ENCODE results near the gene DCAF8L2. TPM values are rescaled to one million over a fixed set of nuclear protein-coding genes. Genes with fewer than 3 reads are reported as not detected.

DCAF8L2 gene
- polyA plus RNA-seq, 1 donor from 2014 or later: not detected

DNA sequence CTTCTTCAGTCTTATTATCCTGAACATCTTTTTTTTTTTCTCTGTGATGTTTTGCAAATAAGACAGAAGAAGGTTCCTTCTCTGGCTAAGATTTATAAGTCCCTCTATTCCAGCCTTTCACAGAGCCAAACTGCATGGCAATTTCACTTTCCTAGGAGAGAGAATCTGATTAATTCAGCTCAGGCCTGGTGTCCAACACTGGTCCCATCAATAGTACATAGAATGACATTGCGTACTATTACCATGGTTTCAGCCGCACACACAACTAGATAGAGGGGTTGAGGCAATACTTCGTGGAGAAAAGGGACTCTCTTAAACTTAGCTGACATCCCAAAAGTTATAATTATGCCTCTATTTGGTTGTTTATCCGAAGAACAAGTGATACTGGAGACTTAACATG is 18.5 kb downstream of the DCAF8L2 start:
- Histone ChIP-seq H3K4me2 (ENCODE audit: low read length) (no peak overlapping the region), H3F3A (ENCODE audit: insufficient read depth, low read length, poor library complexity, severe bottlenecking) (no peaks in the 10 kb centered on the region), H2AFZ (ENCODE audit: low read depth, low read length) (no peak overlapping the region), H3K27ac (ENCODE audit: low read length) (no peak overlapping the region), H3K4me3 (ENCODE audit: low read length) (no peak overlapping the region), H3K9ac (ENCODE audit: low read length) (no peak overlapping the region), H4K20me1 (ENCODE audit: insufficient read depth) (no peaks in the 10 kb centered on the region), H3K27me3 (ENCODE audit: insufficient read depth, low read depth, low read length) (no peaks in the 10 kb centered on the region), H3K9me2 (ENCODE audit: insufficient read depth, low read length) (no peaks in the 10 kb centered on the region), H3K9me3 (ENCODE audit: low read length) (no peaks in the 10 kb centered on the region), H3K36me3 (ENCODE audit: insufficient read depth, low read length) (no peaks in the 10 kb centered on the region), H3K79me2 (replicated peaks; ENCODE audit: insufficient read depth, low read length) (no peaks in the 10 kb centered on the region)
- TF ChIP-seq MXI1 (conservative IDR thresholded peaks at IDR 0.05; ENCODE audit: poor library complexity, severe bottlenecking): no peak
- TF ChIP-seq SMC3 (conservative IDR thresholded peaks at IDR 0.05; ENCODE audit: poor library complexity): no peak
- TF ChIP-seq EZH2 (IDR thresholded peaks at IDR 0.05; ENCODE audit: borderline replicate concordance, insufficient read depth, low read length, poor library complexity, severe bottlenecking): no peak
- TF ChIP-seq EP300 (conservative IDR thresholded peaks at IDR 0.05; ENCODE audit: poor library complexity, severe bottlenecking): no peak
- TF ChIP-seq, protein P1, sequence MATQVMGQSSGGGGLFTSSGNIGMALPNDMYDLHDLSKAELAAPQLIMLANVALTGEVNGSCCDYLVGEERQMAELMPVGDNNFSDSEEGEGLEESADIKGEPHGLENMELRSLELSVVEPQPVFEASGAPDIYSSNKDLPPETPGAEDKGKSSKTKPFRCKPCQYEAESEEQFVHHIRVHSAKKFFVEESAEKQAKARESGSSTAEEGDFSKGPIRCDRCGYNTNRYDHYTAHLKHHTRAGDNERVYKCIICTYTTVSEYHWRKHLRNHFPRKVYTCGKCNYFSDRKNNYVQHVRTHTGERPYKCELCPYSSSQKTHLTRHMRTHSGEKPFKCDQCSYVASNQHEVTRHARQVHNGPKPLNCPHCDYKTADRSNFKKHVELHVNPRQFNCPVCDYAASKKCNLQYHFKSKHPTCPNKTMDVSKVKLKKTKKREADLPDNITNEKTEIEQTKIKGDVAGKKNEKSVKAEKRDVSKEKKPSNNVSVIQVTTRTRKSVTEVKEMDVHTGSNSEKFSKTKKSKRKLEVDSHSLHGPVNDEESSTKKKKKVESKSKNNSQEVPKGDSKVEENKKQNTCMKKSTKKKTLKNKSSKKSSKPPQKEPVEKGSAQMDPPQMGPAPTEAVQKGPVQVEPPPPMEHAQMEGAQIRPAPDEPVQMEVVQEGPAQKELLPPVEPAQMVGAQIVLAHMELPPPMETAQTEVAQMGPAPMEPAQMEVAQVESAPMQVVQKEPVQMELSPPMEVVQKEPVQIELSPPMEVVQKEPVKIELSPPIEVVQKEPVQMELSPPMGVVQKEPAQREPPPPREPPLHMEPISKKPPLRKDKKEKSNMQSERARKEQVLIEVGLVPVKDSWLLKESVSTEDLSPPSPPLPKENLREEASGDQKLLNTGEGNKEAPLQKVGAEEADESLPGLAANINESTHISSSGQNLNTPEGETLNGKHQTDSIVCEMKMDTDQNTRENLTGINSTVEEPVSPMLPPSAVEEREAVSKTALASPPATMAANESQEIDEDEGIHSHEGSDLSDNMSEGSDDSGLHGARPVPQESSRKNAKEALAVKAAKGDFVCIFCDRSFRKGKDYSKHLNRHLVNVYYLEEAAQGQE (IDR thresholded peaks at IDR 0.05; ENCODE audit: borderline replicate concordance): no peak
- no peak for TF ChIP-seq TAF1 (IDR thresholded peaks at IDR 0.05; ENCODE audit: low read depth)
- no peak for TF ChIP-seq CTCF (IDR thresholded peaks at IDR 0.05; ENCODE audit: poor library complexity, severe bottlenecking)
- no peak for TF ChIP-seq POLR2AphosphoS5 (IDR thresholded peaks at IDR 0.05)
- TF ChIP-seq RAD21 (conservative IDR thresholded peaks at IDR 0.05): no peak

DNA sequence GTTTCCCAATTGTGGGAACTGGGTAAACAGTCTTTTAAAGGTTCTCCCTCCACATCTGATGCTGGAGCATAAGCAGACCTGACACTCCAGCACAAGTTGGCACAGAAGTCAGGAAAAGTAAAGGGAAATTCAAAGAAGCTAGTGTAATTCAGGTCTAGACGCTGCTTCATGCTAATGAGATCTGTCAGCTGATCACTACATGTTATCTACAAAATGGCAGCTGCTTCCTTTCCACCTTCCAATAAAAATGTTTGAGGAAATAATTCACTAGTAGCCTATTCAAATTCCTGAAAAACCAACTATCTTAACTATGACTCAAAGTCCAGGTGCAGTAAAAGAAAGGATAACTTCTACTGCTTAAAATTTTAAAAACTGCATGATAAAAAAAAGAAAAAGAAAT is 29.3 kb downstream of the DCAF8L2 start:
- Histone ChIP-seq H2AFZ (ENCODE audit: low read depth, low read length) (no peak overlapping the region), H3K79me2 (replicated peaks; ENCODE audit: insufficient read depth, low read length) (no peaks in the 10 kb centered on the region), H3K9ac (ENCODE audit: low read length) (no peak overlapping the region), H3K36me3 (ENCODE audit: insufficient read depth, low read length) (no peaks in the 10 kb centered on the region), H3K27ac (ENCODE audit: low read length) (no peak overlapping the region), H3F3A (ENCODE audit: insufficient read depth, low read length, poor library complexity, severe bottlenecking) (no peaks in the 10 kb centered on the region), H3K4me3 (ENCODE audit: low read length) (no peak overlapping the region), H3K9me2 (ENCODE audit: insufficient read depth, low read length) (no peaks in the 10 kb centered on the region), H3K9me3 (ENCODE audit: low read length) (no peaks in the 10 kb centered on the region), H4K20me1 (ENCODE audit: insufficient read depth) (no peaks in the 10 kb centered on the region), H3K27me3 (ENCODE audit: insufficient read depth, low read depth, low read length) (no peaks in the 10 kb centered on the region), H3K4me2 (ENCODE audit: low read length) (no peak overlapping the region)
- TF ChIP-seq POLR2AphosphoS5 (IDR thresholded peaks at IDR 0.05) (no peak), EZH2 (IDR thresholded peaks at IDR 0.05; ENCODE audit: borderline replicate concordance, insufficient read depth, low read length, poor library complexity, severe bottlenecking) (no peak), TAF1 (IDR thresholded peaks at IDR 0.05; ENCODE audit: low read depth) (no peak), SMC3 (conservative IDR thresholded peaks at IDR 0.05; ENCODE audit: poor library complexity) (no peak), CTCF (IDR thresholded peaks at IDR 0.05; ENCODE audit: poor library complexity, severe bottlenecking) (no peak), MXI1 (conservative IDR thresholded peaks at IDR 0.05; ENCODE audit: poor library complexity, severe bottlenecking) (no peak)
